Cardiac muscle cell (in vitro differentiated cells and primary cell): Measurements from ENCODE around the gene GDF11. TPM values are rescaled to one million over a fixed set of nuclear protein-coding genes. Genes with fewer than 3 reads are reported as not detected.
A peak's percentile ranks its signal among the peaks of the same experiment; 100 is the strongest.
"Not testable (repeated sequence)": the region's sequence is repeated elsewhere in the genome, so short reads cannot be mapped to it uniquely, and the experiment has no call there.

Source experiments
- DNase-seq, 2 donors: peaks; one replicate each; pipeline versions ENCODE4 v3.0.0 to v3.0.0-alpha.2; 2010 to 2017; ENCODE audit warnings: low read depth in 1 of 2, low spot score in 1 of 2
- H3K27ac ChIP-seq: fragments of 200-600 bp; sonication (generic); 2 replicates; pipeline ENCODE4 v1.5.1; 2016
- H3K27me3 ChIP-seq: fragments of 200-600 bp; sonication (generic); 2 replicates; pipeline ENCODE4 v1.6.0; 2016; ENCODE audit warnings: control low read depth
- H3K36me3 ChIP-seq: fragments of 200-600 bp; sonication (generic); 2 replicates; pipeline ENCODE4 v1.5.1; 2016; ENCODE audit warnings: control low read depth
- H3K4me1 ChIP-seq: fragments of 200-600 bp; sonication (generic); 2 replicates; pipeline ENCODE4 v1.8.1; 2017; ENCODE audit warnings: low read depth, mild to moderate bottlenecking, mixed run types
- H3K4me3 ChIP-seq: fragments of 200-600 bp; sonication (generic); 2 replicates; pipeline ENCODE4 v1.5.1; 2016; ENCODE audit warnings: mild to moderate bottlenecking
- H3K9me3 ChIP-seq: fragments of 200-600 bp; sonication (generic); 2 replicates; pipeline ENCODE4 v1.5.1; 2017; ENCODE audit warnings: low read depth, mild to moderate bottlenecking, control low read depth
- CTCF ChIP-seq: IDR thresholded peaks from 2 replicates; pipeline ENCODE4 v1.5.1; 2012; ENCODE audit warnings: low read depth, mild to moderate bottlenecking, low read length
- polyA plus RNA-seq: library from polyadenylated mRNA; unstranded; fragments of >200 nt; fragmentation: Nextera tagmentation; extraction: Ambion mirVana; gene quantifications from 2 replicates; pipeline ENCODE4 v1.2.1, GENCODE V29; 2016
- total RNA-seq: library from RNA; depleted of rRNA; stranded (reverse); fragments of >200 nt; gene quantifications from 2 replicates; pipeline ENCODE4 v1.2.3, GENCODE V29; 2016

GDF11 gene
- total and polyA plus RNA-seq, 2 experiments from 2014 or later: 13.5 to 54.2 TPM

- DNase-seq: no peak
- Histone ChIP-seq H3K4me1 (peaks cover 14% of the 10 kb centered on the region), H3K27me3 (no peaks in the 10 kb centered on the region), H3K27ac (peak overlapping the region; percentile 67), H3K4me3 (no peak overlapping the region), H3K36me3 (peaks cover 40% of the 10 kb centered on the region), H3K9me3 (no peaks in the 10 kb centered on the region)
- no peak for TF ChIP-seq CTCF
Observed at GRCh38 chr12:55755246-55755645, 12.3 kb downstream of the GDF11 start.

- H3K4me1 ChIP-seq: peaks cover 14% of the 10 kb centered on the region
- no peaks in the 10 kb centered on the region for H3K9me3 ChIP-seq
- no peaks in the 10 kb centered on the region for H3K27me3 ChIP-seq
- H3K4me3 ChIP-seq: no peak overlapping the region
- no peak for DNase-seq
- H3K36me3 ChIP-seq: peaks cover 42% of the 10 kb centered on the region
- peak overlapping the region; percentile 67 for H3K27ac ChIP-seq
- TF ChIP-seq CTCF: no peak
Observed at GRCh38 chr12:55757701-55758100, 14.8 kb downstream of the GDF11 start.

GRCh38 chr12:55758575-55758974 is 15.7 kb downstream of the GDF11 start:
- H3K9me3 ChIP-seq, DNase-seq, H3K27me3 ChIP-seq, H3K4me3 ChIP-seq: not testable (repeated sequence)
- H3K27ac ChIP-seq: peak overlapping the region; percentile 67
- peaks cover 14% of the 10 kb centered on the region for H3K4me1 ChIP-seq
- peaks cover 42% of the 10 kb centered on the region for H3K36me3 ChIP-seq

- H3K4me1 ChIP-seq: peaks cover 12% of the 10 kb centered on the region
- DNase-seq: no peak
- H3K4me3 ChIP-seq: no peak overlapping the region
- H3K9me3 ChIP-seq: no peaks in the 10 kb centered on the region
- H3K27me3 ChIP-seq: no peaks in the 10 kb centered on the region
- no peak overlapping the region for H3K27ac ChIP-seq
- H3K36me3 ChIP-seq: peaks cover 42% of the 10 kb centered on the region
- TF ChIP-seq CTCF: no peak
Observed at GRCh38 chr12:55760663-55761062, 17.7 kb downstream of the GDF11 start.

- Histone ChIP-seq H3K36me3 (peaks cover 26% of the 10 kb centered on the region), H3K27ac (peak overlapping the region; percentile 21), H3K4me3 (no peak overlapping the region), H3K9me3 (no peaks in the 10 kb centered on the region), H3K4me1 (peaks cover 8% of the 10 kb centered on the region), H3K27me3 (no peaks in the 10 kb centered on the region)
- no peak for DNase-seq
- TF ChIP-seq CTCF: no peak
Observed at GRCh38 chr12:55762646-55763045, 19.7 kb downstream of the GDF11 start.

- no peak for TF ChIP-seq CTCF
- Histone ChIP-seq H3K27me3 (no peaks in the 10 kb centered on the region), H3K4me1 (peaks cover 8% of the 10 kb centered on the region), H3K36me3 (peaks cover 5% of the 10 kb centered on the region), H3K4me3 (no peak overlapping the region), H3K9me3 (no peaks in the 10 kb centered on the region), H3K27ac (peak overlapping the region; percentile 72)
- no peak for DNase-seq
Observed at GRCh38 chr12:55765736-55766290, 22.9 kb downstream of the GDF11 start.
